Adrenal gland (tissue), 12 donors: ENCODE results near the gene OSBPL2. TPM values are rescaled to one million over a fixed set of nuclear protein-coding genes. Genes with fewer than 3 reads are reported as not detected.
A peak's percentile ranks its signal among the peaks of the same experiment; 100 is the strongest.

ENCODE experiments used
- DNase-seq, 7 donors: peaks; one replicate each; pipeline ENCODE4 v3.0.0-alpha.2; 2019 to 2020
- H3K27ac ChIP-seq, 5 donors: fragments of 200-600 bp; sonication (generic) in 4 of 5; 1 replicate in 3 of 5; 2 replicates in 2 of 5; pipeline versions ENCODE4 v1.5.1 to v1.8.0; 2016 to 2020; ENCODE audit warnings: mild to moderate bottlenecking in 1 of 5
- H3K27me3 ChIP-seq: fragments of 200-600 bp; 2 replicates; pipeline ENCODE4 v1.8.0; 2021
- H3K36me3 ChIP-seq, 2 donors: fragments of 200-600 bp; replicated peaks in 1 of 2; 1 replicate in 1 of 2; 2 replicates in 1 of 2; pipeline versions ENCODE4 v1.5.1 to v1.8.0; 2018 to 2022
- H3K4me1 ChIP-seq, 2 donors: fragments of 200-600 bp; replicated peaks in 1 of 2; 1 replicate in 1 of 2; 2 replicates in 1 of 2; pipeline versions ENCODE4 v1.5.1 to v1.8.0; 2018 to 2021
- H3K4me3 ChIP-seq, 4 donors: fragments of 200-600 bp; sonication (generic) in 3 of 4; one replicate each; pipeline ENCODE4 v1.5.1; 2016 to 2018
- H3K9me3 ChIP-seq, 3 donors: fragments of 200-600 bp; sonication (generic) in 1 of 3; replicated peaks in 1 of 3; 1 replicate in 2 of 3; 2 replicates in 1 of 3; pipeline versions ENCODE4 v1.5.1 to v1.8.0; 2016 to 2021
- POLR2A ChIP-seq, 2 donors: fragments of 450-650 bp; IDR thresholded peaks; one replicate each; pipeline ENCODE4 v1.6.1; 2017; ENCODE audit warnings: antibody characterized with exemption in 2 of 2, mild to moderate bottlenecking in 2 of 2, moderate library complexity in 1 of 2
- WGBS, 4 donors: extraction: QIAGEN DNeasy Blood & Tissue Kit in 2 of 4; methylation state at CpG; one replicate each; pipeline versions ENCODE4 v1.1.5 to v1.1.7; 2013 to 2017; 5-methylcytosine and 5-hydroxymethylcytosine counted together
- intact Hi-C, 2 donors: fragments of 100-400 bp; cut with DNase I; formaldehyde crosslinking; loops; one replicate each; pipeline versions ENCODE4 v1.14.1 to v1.15.0; 2022 to 2023
- polyA plus RNA-seq, 3 donors: library from polyadenylated mRNA; stranded (reverse); fragments of 200-250 nt in 2 of 3; fragments of 350-450 nt in 1 of 3; fragmentation: Illumina TruSeq in 1 of 3; extraction: RNeasy Lipid Tissue Mini Kit (QIAGEN cat#74804) in 1 of 3; gene quantifications; one replicate each; pipeline ENCODE4 v1.2.3, GENCODE V29; 2013 to 2014
- total RNA-seq, 9 donors: library from RNA; depleted of rRNA in 4 of 9; stranded (reverse); fragments of >200 nt in 4 of 9; fragments of 120-200 nt in 1 of 9; fragmentation: NEBNext Ultra II Directional in 1 of 9; extraction: Animal tissue kit (Norgen Biotek cat#: 25700) in 1 of 9; gene quantifications; one replicate each; pipeline versions ENCODE4 v1.1.0 to v1.2.4, GENCODE V29; 2013 to 2023
- TF ChIP-seq, protein P1 (sequence below), 6 experiments: fragments of 450-650 bp in 4 of 6; fragments of 200-600 bp in 2 of 6; sonication (generic) in 1 of 6; IDR thresholded peaks; 1 replicate in 5 of 6; 2 replicates in 1 of 6; pipeline versions ENCODE4 v1.5.1 to v1.8.0; 2016 to 2021; ENCODE audit warnings: antibody characterized with exemption in 6 of 6, mild to moderate bottlenecking in 2 of 6, moderate library complexity in 1 of 6
- donor health status: healthy with polysubstance abuse.
- donor health status: Bipolar disorder and iron deficiency.
- donor health status: DM: yes; HTN: yes; CAD: no.
- donor health status: DM: no; HTN: no; CAD: no.
- donor health status: DM: no; HTN: no; CAD: no.
- donor health status: DM: yes; HTN: yes; CAD: no.

OSBPL2 gene
- total and polyA plus RNA-seq, 12 donors, result 13.8 to 96.7 (median 37.4) TPM

- no peak for DNase-seq
- Histone ChIP-seq H3K36me3 (peaks cover 0 to 52% of the 10 kb centered on the region in 2 donors), H3K27ac (no peak overlapping the region), H3K4me3 (no peak overlapping the region), H3K9me3 (no peaks in the 10 kb centered on the region), H3K27me3 (no peaks in the 10 kb centered on the region), H3K4me1 (no peaks in the 10 kb centered on the region)
- TF ChIP-seq POLR2A (IDR thresholded peaks at IDR 0.05), result no peak
- TF ChIP-seq, protein P1, sequence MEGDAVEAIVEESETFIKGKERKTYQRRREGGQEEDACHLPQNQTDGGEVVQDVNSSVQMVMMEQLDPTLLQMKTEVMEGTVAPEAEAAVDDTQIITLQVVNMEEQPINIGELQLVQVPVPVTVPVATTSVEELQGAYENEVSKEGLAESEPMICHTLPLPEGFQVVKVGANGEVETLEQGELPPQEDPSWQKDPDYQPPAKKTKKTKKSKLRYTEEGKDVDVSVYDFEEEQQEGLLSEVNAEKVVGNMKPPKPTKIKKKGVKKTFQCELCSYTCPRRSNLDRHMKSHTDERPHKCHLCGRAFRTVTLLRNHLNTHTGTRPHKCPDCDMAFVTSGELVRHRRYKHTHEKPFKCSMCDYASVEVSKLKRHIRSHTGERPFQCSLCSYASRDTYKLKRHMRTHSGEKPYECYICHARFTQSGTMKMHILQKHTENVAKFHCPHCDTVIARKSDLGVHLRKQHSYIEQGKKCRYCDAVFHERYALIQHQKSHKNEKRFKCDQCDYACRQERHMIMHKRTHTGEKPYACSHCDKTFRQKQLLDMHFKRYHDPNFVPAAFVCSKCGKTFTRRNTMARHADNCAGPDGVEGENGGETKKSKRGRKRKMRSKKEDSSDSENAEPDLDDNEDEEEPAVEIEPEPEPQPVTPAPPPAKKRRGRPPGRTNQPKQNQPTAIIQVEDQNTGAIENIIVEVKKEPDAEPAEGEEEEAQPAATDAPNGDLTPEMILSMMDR (IDR thresholded peaks at IDR 0.05), result no peak
- 81 to 95% (median 86%) methylated on average over 4 of the region's 4 CpGs for WGBS, 4 donors
- intact Hi-C loops, result no loop called here
These were observed 42.0 kb downstream of the OSBPL2 start for GRCh38 chr20:62280303-62280702.

GRCh38 chr20:62281161-62281933 is 43.0 kb downstream of the OSBPL2 start:
- Histone ChIP-seq H3K9me3 (no peaks in the 10 kb centered on the region), H3K27ac (no peak overlapping the region), H3K36me3 (peaks cover 0 to 63% of the 10 kb centered on the region in 2 donors), H3K27me3 (no peaks in the 10 kb centered on the region), H3K4me1 (no peaks in the 10 kb centered on the region), H3K4me3 (no peak overlapping the region)
- TF ChIP-seq, protein P1 (IDR thresholded peaks at IDR 0.05), result no peak
- TF ChIP-seq POLR2A (IDR thresholded peaks at IDR 0.05), result no peak
- DNase-seq, result no peak
- 96 to 98% (median 96%) methylated on average over 27 to 31 of the region's 31 CpGs for WGBS, 4 donors
- intact Hi-C loops, result no loop called here

- no peaks in the 10 kb centered on the region for H3K9me3 ChIP-seq
- WGBS, 4 donors, result 94 to 96% (median 95%) methylated on average over 7 of the region's 7 CpGs
- no peak for DNase-seq
- H3K27me3 ChIP-seq, result no peaks in the 10 kb centered on the region
- no peaks in the 10 kb centered on the region for H3K4me1 ChIP-seq
- peaks cover 0 to 70% of the 10 kb centered on the region in 2 donors for H3K36me3 ChIP-seq
- TF ChIP-seq, protein P1 (IDR thresholded peaks at IDR 0.05), result no peak
- TF ChIP-seq POLR2A (IDR thresholded peaks at IDR 0.05), result no peak
- no peak overlapping the region for H3K27ac ChIP-seq
- no peak overlapping the region for H3K4me3 ChIP-seq
- intact Hi-C loops, result no loop called here
These were observed 43.8 kb downstream of the OSBPL2 start for GRCh38 chr20:62282103-62282502.

GRCh38 chr20:62282877-62283503 is 44.7 kb downstream of the OSBPL2 start:
- peak in 6 of 7 donors; percentile 58 to 80 (median 66) for DNase-seq
- Histone ChIP-seq H3K27ac (peak overlapping the region in 1 of 5 donors; percentile 49), H3K4me3 (no peak overlapping the region), H3K27me3 (no peaks in the 10 kb centered on the region), H3K9me3 (no peaks in the 10 kb centered on the region), H3K36me3 (peaks cover 0 to 77% of the 10 kb centered on the region in 2 donors), H3K4me1 (no peaks in the 10 kb centered on the region)
- intact Hi-C loops, result no loop called here
- TF ChIP-seq, protein P1 (IDR thresholded peaks at IDR 0.05), result no peak
- no peak for TF ChIP-seq POLR2A (IDR thresholded peaks at IDR 0.05)
- WGBS, 4 donors, result 53 to 67% (median 57%) methylated on average over 14 to 16 of the region's 16 CpGs
